Uterus (tissue), 4 donors: Measurements from ENCODE around the gene DENND4C. TPM values are rescaled to one million over a fixed set of nuclear protein-coding genes. Genes with fewer than 3 reads are reported as not detected.

Experiments used
- DNase-seq, 2 donors: peaks; one replicate each; pipeline ENCODE4 v3.0.0-alpha.2; 2019 to 2020
- H3K27ac ChIP-seq, 2 donors: fragments of 200-600 bp; sonication (generic); 1 replicate in 1 of 2; 2 replicates in 1 of 2; pipeline ENCODE4 v1.5.1; 2016 to 2018
- H3K27me3 ChIP-seq, 2 donors: fragments of 200-600 bp; sonication (generic); one replicate each; pipeline ENCODE4 v1.5.1; 2018 to 2019; ENCODE audit warnings: control low read depth in 1 of 2
- H3K36me3 ChIP-seq, 2 donors: fragments of 200-600 bp; sonication (generic); one replicate each; pipeline ENCODE4 v1.5.1; 2019; ENCODE audit warnings: control low read depth in 1 of 2
- H3K4me1 ChIP-seq, 2 donors: fragments of 200-600 bp; sonication (generic); one replicate each; pipeline ENCODE4 v1.5.1; 2018 to 2019; ENCODE audit warnings: control low read depth in 1 of 2
- H3K4me3 ChIP-seq, 2 donors: fragments of 200-600 bp; sonication (generic); 1 replicate in 1 of 2; 2 replicates in 1 of 2; pipeline ENCODE4 v1.5.1; 2018 to 2019; ENCODE audit warnings: mild to moderate bottlenecking in 1 of 2
- H3K9me3 ChIP-seq, 2 donors: fragments of 200-600 bp; sonication (generic); one replicate each; pipeline ENCODE4 v1.5.1; 2019; ENCODE audit warnings: control low read depth in 1 of 2
- POLR2A ChIP-seq, 2 donors: fragments of 450-650 bp; IDR thresholded peaks; one replicate each; pipeline ENCODE4 v1.6.1; 2016; ENCODE audit warnings: antibody characterized with exemption in 2 of 2, mild to moderate bottlenecking in 1 of 2, moderate library complexity in 1 of 2
- intact Hi-C: fragments of 100-400 bp; cut with DNase I; formaldehyde crosslinking; loops from one replicate; pipeline ENCODE4 v1.15.1; 2023; ENCODE audit warnings: low total_unique reads
- total RNA-seq, 4 donors: library from RNA; depleted of rRNA in 3 of 4; stranded (reverse); fragments of >200 nt in 3 of 4; gene quantifications; one replicate each; pipeline versions ENCODE4 v1.1.0 to v1.2.4, GENCODE V29; 2014 to 2023
- TF ChIP-seq, protein P1 (sequence below), 4 experiments: fragments of 200-600 bp in 2 of 4; fragments of 450-650 bp in 2 of 4; sonication (generic) in 2 of 4; IDR thresholded peaks; one replicate each; pipeline ENCODE4 v1.5.1; 2016 to 2019; ENCODE audit warnings: antibody characterized with exemption in 4 of 4, mild to moderate bottlenecking in 2 of 4, moderate library complexity in 1 of 4
- donor health status: DM: yes; HTN: yes; CAD: no.

The DENND4C gene
- total RNA-seq, 4 donors from 2014 or later, result 101 to 161 (median 133) TPM

DNA sequence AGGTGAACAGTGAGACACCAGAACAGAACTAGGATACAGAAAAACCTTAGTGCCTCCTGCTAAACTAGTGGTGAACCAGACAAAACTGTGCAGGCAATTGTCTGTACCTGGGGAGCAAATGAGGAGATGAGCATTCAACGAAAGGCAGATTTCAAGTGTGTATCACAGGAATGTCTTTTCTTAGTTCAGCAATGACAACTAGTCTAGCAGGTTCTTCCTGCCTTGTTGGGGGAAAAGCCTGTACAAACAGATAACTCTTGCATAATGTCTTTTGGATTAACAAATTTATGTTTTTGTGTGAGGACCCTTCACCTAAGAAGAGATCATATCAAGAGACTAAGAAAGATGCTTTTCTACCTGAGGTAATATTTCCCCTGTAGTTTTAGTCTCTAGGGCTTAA is 21.8 kb upstream of the DENND4C start:
- no peak for DNase-seq
- Histone ChIP-seq H3K9me3 (no peaks in the 10 kb centered on the region), H3K27me3 (no peaks in the 10 kb centered on the region), H3K36me3 (no peaks in the 10 kb centered on the region), H3K4me3 (no peak overlapping the region), H3K27ac (no peak overlapping the region), H3K4me1 (no peaks in the 10 kb centered on the region)
- no peak for TF ChIP-seq POLR2A (IDR thresholded peaks at IDR 0.05)
- TF ChIP-seq, protein P1, sequence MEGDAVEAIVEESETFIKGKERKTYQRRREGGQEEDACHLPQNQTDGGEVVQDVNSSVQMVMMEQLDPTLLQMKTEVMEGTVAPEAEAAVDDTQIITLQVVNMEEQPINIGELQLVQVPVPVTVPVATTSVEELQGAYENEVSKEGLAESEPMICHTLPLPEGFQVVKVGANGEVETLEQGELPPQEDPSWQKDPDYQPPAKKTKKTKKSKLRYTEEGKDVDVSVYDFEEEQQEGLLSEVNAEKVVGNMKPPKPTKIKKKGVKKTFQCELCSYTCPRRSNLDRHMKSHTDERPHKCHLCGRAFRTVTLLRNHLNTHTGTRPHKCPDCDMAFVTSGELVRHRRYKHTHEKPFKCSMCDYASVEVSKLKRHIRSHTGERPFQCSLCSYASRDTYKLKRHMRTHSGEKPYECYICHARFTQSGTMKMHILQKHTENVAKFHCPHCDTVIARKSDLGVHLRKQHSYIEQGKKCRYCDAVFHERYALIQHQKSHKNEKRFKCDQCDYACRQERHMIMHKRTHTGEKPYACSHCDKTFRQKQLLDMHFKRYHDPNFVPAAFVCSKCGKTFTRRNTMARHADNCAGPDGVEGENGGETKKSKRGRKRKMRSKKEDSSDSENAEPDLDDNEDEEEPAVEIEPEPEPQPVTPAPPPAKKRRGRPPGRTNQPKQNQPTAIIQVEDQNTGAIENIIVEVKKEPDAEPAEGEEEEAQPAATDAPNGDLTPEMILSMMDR (IDR thresholded peaks at IDR 0.05), result no peak
- intact Hi-C loops, result no loop called here

DNA sequence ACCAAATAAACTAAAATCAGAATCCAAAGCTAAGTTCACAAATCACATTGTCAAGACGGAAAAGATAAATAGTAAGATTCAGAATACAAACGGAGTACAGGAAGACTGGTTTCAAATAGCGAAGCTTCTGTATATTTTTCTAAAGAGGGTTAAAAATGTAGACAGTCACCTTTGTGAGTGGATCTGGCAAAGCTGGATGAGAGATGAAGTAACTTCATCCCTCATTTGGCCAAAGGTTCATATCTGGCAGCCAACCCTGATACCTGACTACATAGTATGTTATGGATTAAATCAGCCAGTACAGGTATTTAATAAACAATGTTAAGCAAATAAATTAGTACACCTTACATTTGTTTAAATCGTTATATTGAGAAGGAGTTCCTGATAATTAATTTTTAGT is 21.3 kb upstream of the DENND4C start:
- H3K9me3 ChIP-seq, result no peaks in the 10 kb centered on the region
- no peak for DNase-seq
- no peak overlapping the region for H3K27ac ChIP-seq
- H3K4me3 ChIP-seq, result no peak overlapping the region
- H3K27me3 ChIP-seq, result no peaks in the 10 kb centered on the region
- intact Hi-C loops, result no loop called here
- TF ChIP-seq POLR2A (IDR thresholded peaks at IDR 0.05), result no peak
- TF ChIP-seq, protein P1 (IDR thresholded peaks at IDR 0.05), result no peak
- H3K4me1 ChIP-seq, result no peaks in the 10 kb centered on the region
- H3K36me3 ChIP-seq, result no peaks in the 10 kb centered on the region

DNA sequence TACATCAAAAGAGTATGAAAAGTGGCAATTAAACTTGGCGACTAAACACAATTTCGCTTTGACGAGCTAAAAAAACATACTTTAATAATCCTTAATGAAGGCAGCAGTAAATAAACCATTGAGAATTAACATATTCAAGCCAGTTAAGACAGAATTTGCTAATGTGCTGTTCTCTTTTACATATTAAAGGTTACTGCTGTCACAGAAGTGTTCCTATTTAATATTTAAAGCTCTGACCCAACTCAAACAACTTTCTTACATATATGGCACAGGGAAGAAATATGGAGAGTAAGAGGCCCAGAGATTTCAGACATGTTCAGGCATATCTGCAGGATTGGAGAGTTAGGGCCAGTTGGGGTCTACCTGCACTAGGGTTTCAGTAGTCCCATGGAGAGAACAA is 16.7 kb upstream of the DENND4C start:
- no peak overlapping the region for H3K27ac ChIP-seq
- no peaks in the 10 kb centered on the region for H3K4me1 ChIP-seq
- no peak overlapping the region for H3K4me3 ChIP-seq
- no peaks in the 10 kb centered on the region for H3K9me3 ChIP-seq
- intact Hi-C loops, result no loop called here
- TF ChIP-seq POLR2A (IDR thresholded peaks at IDR 0.05), result no peak
- TF ChIP-seq, protein P1 (IDR thresholded peaks at IDR 0.05), result no peak
- DNase-seq, result no peak
- H3K36me3 ChIP-seq, result no peaks in the 10 kb centered on the region
- no peaks in the 10 kb centered on the region for H3K27me3 ChIP-seq

- intact Hi-C loops, result no loop called here
- H3K27ac ChIP-seq, result no peak overlapping the region
- TF ChIP-seq POLR2A (IDR thresholded peaks at IDR 0.05), result no peak
- TF ChIP-seq, protein P1 (IDR thresholded peaks at IDR 0.05), result no peak
- H3K9me3 ChIP-seq, result no peaks in the 10 kb centered on the region
- H3K4me1 ChIP-seq, result no peaks in the 10 kb centered on the region
- H3K36me3 ChIP-seq, result no peaks in the 10 kb centered on the region
- H3K4me3 ChIP-seq, result no peak overlapping the region
- no peak for DNase-seq
- H3K27me3 ChIP-seq, result no peaks in the 10 kb centered on the region
Measured at GRCh38 chr9:19216466-19216865, 14.0 kb upstream of the DENND4C start.

GRCh38 chr9:19221326-19221725 is 9.2 kb upstream of the DENND4C start:
- H3K36me3 ChIP-seq, result no peaks in the 10 kb centered on the region
- intact Hi-C loops, result no loop called here
- H3K27ac ChIP-seq, result no peak overlapping the region
- no peak overlapping the region for H3K4me3 ChIP-seq
- H3K9me3 ChIP-seq, result no peaks in the 10 kb centered on the region
- TF ChIP-seq, protein P1 (IDR thresholded peaks at IDR 0.05), result no peak
- no peak for TF ChIP-seq POLR2A (IDR thresholded peaks at IDR 0.05)
- H3K27me3 ChIP-seq, result no peaks in the 10 kb centered on the region
- no peak for DNase-seq
- peaks cover 0 to 5% of the 10 kb centered on the region in 2 donors for H3K4me1 ChIP-seq
